Raji (cell line): ENCODE data around the gene GIMAP1.

Experiments used
- POLR2A ChIP-seq: IDR thresholded peaks from 2 replicates; pipeline ENCODE4 v1.6.1; 2011; ENCODE audit warnings: low read depth, low read length, control low read depth; ENCODE audit not compliant: insufficient read depth

The GIMAP1 gene

GRCh38 chr7:150716368-150716767 is at the start of gene GIMAP1:
GIMAP1 (plus strand) TSS chr7:150716613; CDS start chr7:150719048, 2,435 bp downstream.
- TF ChIP-seq POLR2A: no peak

- TF ChIP-seq POLR2A: no peak
Measured at GRCh38 chr7:150668472-150668911, 47.9 kb upstream of the GIMAP1 start.

DNA sequence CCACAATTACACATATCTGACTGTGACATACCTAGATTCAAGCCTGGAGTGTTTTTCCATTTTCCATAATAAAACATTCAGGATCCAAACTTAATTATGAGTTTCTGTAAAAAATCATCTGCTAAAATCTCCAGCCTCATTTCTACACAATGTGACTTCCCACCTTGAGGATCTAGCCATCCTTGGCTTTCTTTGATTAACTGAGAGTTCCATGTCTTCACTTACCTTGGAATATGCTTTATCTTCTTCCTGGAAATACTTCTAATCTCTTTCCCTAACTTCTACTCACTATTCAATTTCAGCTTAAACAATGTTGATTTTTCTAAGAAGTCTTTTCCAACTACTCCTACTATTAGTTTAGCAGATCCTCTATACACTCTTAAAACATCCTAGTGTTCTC is 47.4 kb upstream of the GIMAP1 start:
- no peak for TF ChIP-seq POLR2A

GRCh38 chr7:150675714-150676113 is 40.7 kb upstream of the GIMAP1 start:
- no peak for TF ChIP-seq POLR2A

DNA sequence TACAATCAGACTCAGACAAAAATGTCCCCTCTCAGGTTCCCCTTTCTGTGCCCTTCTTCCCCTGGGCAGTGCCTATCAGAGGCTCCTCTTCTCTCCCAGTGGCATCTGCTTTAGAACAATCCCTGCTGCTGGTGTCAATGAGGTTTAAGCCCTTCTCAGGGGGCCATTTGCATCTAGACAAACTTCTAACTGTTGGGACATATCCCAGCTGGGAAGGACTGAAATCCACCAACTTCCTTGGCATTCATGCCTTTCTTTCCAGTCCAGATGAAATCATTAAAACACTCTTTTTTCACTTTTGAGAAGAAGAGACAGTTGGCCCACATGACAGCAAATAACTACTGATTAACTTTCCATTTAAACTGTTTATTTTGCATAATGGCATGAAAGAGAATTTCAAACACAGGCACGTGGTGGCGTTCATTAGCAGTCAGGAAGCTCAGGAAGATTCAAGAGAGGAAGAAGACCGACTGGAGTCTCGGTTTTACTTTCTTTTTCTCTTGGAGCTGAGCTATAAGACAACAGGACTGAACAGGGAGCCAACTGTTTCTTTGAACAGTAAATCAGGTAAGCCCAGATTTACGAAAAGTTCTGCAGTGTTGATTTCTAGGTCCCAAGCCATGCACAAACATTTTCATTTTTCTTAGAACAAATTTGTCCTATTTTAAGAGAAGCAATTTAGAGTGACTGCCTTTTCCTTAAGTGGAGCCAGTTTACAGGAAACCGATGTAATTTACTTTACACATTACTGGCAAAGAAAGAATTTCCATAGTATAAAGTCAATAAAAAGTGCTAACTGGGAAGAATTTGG is 31.0 kb upstream of the GIMAP1 start, which contains the start of gene GIMAP2:
TSS of gene GIMAP2 (plus strand) at position 488 of the 811 bp plus-strand sequence. CDS start 1,354 bp downstream, outside the sequence.
- no peak for TF ChIP-seq POLR2A

GRCh38 chr7:150686030-150686631 is 30.3 kb upstream of the GIMAP1 start:
- no peak for TF ChIP-seq POLR2A

DNA sequence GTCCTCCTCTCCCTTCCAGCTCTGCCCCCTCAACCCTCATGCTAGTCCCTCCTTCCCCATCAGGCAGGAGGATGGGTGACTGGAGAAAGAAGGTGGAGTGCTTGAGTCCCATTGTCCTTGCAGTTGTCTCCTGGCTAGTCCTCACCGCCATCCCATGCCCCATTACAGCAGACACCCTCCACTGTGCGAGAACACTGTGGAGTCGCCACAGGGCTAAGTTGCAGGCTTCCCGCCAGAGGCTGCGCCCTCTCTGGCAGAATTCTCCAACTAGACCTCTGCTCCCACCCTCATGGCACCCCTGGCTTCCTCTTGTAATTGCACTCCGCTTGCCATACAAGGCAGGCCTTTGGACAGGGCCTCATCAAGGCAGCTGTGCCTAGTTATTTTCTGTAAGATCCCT is 27.8 kb upstream of the GIMAP1 start:
- TF ChIP-seq POLR2A: no peak

GRCh38 chr7:150695654-150696053 is 20.8 kb upstream of the GIMAP1 start:
- no peak for TF ChIP-seq POLR2A

DNA sequence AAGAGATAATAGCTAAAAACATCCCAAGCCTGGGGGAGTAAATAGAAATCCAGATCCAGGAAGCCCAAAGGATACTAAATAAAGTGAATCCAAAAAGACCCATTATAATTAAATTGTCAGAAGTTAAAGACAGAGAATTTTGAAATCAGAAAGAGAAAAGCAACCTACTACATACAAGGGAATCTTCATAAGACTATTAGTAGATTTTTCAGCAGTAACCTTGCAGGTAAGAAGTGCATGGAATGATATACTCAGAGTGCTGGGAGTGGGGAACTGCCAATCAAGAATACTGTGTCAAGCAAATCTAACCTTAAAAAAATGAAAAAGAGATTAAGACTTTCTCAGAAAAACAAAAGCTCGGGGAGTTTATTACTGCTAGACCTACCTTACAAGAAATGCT is 13.2 kb upstream of the GIMAP1 start:
- no peak for TF ChIP-seq POLR2A

GRCh38 chr7:150715293-150715692 is 1.1 kb upstream of the GIMAP1 start:
- no peak for TF ChIP-seq POLR2A

GRCh38 chr7:150715738-150716137 is 675 bp upstream of the GIMAP1 start:
- no peak for TF ChIP-seq POLR2A

DNA sequence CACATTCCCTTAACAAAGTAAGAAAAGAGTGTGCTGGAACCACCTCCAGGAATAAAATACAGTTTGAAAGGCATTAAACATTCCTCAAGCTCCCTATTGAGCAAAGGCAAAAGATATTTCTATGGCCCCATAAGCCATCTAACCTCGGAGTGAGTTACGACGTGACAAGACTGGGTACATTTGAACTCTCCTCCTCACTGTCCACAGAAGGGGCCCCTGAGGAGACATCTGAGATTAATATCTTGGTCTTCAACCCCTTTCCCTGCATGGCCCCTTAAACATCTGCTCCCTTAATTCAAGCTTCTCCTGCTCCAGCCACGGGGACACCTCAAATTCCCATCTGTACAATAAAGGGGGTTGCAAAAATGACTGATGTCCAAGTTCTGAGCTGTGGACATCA is 526 bp downstream of the GIMAP1 start:
- no peak for TF ChIP-seq POLR2A

DNA sequence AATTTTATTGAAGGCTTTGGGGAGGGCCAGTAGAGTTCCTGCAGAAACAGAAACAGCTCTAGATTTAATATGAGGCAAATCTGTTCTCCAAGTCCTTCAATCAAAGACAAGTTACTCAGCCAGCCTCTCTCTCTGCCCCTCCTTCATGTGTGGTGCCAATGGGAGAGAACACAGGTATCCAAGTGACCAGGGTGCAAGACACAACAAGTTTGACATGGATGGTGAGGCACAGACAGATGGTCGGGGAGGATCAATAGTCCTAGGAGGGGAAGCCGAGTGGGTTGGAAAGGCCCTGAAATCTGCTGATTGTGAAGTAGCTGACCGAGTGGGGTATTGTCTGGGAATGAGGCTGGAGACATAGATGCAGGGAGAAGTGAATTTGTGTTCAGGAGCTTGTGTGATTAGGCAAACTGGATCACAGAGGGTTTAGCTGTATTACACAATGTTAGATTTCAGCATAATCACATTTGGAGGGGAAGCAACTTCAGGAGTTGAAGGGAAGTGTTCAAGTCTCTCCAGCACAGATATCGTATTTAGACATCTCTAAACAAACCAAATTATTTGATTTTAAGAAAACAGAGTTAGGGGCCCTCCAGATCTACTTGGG is 1.5 kb downstream of the GIMAP1 start:
- TF ChIP-seq POLR2A: no peak

DNA sequence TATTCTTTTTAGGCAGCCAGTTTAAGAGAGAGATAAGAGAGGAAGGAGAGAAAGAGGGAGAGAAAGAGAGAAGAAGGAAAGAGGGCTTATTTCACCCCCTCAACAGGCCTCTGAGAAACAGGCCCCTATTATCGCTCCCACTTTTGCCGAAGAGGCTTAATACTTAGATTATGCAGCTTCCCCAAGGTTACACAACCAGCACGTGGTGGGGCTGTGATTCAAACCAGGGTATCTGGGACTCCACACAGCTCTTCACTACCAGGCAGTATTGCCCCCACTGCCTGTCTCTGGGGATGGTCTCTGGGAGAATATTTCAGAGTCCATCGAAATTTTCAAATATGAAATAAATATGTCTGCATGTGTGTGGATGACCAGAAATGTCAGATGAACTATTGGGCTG is 3.0 kb downstream of the GIMAP1 start:
- TF ChIP-seq POLR2A: no peak

DNA sequence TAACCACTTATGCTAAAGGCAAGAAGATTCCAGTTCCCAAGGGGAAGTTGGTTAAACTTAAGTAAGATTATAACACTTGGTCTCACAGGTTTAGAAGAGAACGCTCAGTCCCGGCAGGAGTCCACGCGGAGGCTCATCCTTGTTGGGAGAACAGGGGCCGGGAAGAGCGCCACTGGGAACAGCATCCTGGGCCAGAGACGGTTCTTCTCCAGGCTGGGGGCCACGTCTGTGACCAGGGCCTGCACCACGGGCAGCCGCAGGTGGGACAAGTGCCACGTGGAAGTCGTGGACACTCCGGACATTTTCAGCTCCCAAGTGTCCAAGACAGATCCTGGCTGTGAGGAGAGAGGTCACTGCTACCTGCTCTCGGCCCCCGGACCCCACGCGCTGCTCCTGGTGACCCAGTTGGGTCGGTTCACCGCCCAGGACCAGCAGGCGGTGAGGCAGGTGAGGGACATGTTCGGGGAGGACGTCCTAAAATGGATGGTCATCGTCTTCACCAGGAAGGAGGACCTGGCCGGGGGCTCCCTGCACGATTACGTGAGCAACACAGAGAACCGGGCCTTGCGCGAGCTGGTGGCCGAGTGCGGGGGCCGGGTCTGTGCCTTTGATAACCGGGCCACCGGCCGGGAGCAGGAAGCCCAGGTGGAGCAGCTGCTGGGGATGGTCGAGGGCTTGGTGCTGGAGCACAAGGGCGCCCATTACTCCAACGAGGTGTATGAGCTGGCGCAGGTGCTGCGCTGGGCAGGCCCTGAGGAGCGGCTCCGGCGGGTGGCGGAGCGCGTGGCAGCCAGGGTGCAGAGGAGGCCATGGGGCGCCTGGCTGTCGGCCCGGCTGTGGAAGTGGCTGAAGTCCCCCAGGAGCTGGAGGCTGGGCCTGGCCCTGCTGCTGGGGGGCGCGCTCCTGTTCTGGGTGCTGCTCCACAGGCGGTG is 3.8 kb downstream of the GIMAP1 start:
- no peak for TF ChIP-seq POLR2A

DNA sequence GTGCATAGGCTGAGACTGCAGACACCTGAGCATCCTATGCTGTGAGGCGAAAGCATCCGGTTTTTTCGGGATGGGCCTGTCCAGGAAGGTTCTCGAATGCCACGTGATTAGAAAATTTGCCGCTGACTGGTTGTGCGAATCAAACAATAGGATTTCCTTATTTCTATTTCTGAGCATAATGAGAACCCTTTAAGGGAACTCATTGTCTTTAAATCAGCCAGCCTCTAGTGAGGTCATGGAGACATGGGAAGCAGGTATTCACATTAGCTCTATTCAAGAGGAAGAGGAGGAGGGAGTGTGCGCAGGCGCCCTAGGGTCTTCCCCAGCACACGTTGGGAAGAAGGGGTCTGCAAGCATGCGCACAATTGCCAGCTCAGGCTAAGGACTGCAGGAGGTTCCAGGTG is 5.6 kb downstream of the GIMAP1 start:
- TF ChIP-seq POLR2A: no peak
